Esophagus squamous epithelium (tissue), 5 donors: ENCODE data around the gene AGAP5. TPM values are rescaled to one million over a fixed set of nuclear protein-coding genes. Genes with fewer than 3 reads are reported as not detected.
"Not testable (repeated sequence)": the region's sequence is repeated elsewhere in the genome, so short reads cannot be mapped to it uniquely, and the experiment has no call there.

ENCODE experiments used
- DNase-seq: peaks from one replicate; lab custom pipeline; 2025; lab: John Stamatoyannopoulos, UW
- H3K27ac ChIP-seq, 4 donors: fragments of 200-600 bp; sonication (generic); one replicate each; pipeline ENCODE4 v1.5.1; 2016 to 2019; ENCODE audit warnings: mild to moderate bottlenecking in 1 of 4
- H3K27me3 ChIP-seq, 4 donors: fragments of 200-600 bp; sonication (generic); 1 replicate in 3 of 4; 2 replicates in 1 of 4; pipeline versions ENCODE4 v1.5.1 to v1.6.0; 2017 to 2021; ENCODE audit warnings: antibody characterized with exemption in 1 of 4
- H3K36me3 ChIP-seq, 3 donors: fragments of 200-600 bp; sonication (generic); one replicate each; pipeline ENCODE4 v1.5.1; 2016 to 2019
- H3K4me1 ChIP-seq, 3 donors: fragments of 200-600 bp; sonication (generic); one replicate each; pipeline ENCODE4 v1.5.1; 2017 to 2019
- H3K4me3 ChIP-seq, 4 donors: fragments of 200-600 bp; sonication (generic); 1 replicate in 3 of 4; 2 replicates in 1 of 4; pipeline ENCODE4 v1.5.1; 2016 to 2019; ENCODE audit warnings: mild to moderate bottlenecking in 2 of 4, moderate library complexity in 1 of 4
- H3K9me3 ChIP-seq, 3 donors: fragments of 200-600 bp; sonication (generic); one replicate each; pipeline ENCODE4 v1.5.1; 2016 to 2019
- CTCF ChIP-seq, 6 experiments: fragments of 450-650 bp in 4 of 6; fragments of 200-600 bp in 2 of 6; sonication (generic) in 2 of 6; IDR thresholded peaks; one replicate each; pipeline ENCODE4 v1.5.1; 2016 to 2019; ENCODE audit warnings: antibody characterized with exemption in 6 of 6, mild to moderate bottlenecking in 4 of 6, moderate library complexity in 4 of 6
- POLR2A ChIP-seq, 4 donors: fragments of 450-650 bp; IDR thresholded peaks; one replicate each; pipeline ENCODE4 v1.6.1; 2017; ENCODE audit warnings: antibody characterized with exemption in 4 of 4, mild to moderate bottlenecking in 4 of 4, moderate library complexity in 3 of 4
- WGBS, 2 donors: methylation state at CpG; one replicate each; pipeline ENCODE4 v1.1.5; 2018; 5-methylcytosine and 5-hydroxymethylcytosine counted together
- intact Hi-C: fragments of 100-400 bp; cut with DNase I; formaldehyde crosslinking; loops from one replicate; pipeline ENCODE4 v1.15.0; 2022
- total RNA-seq, 4 donors: library from RNA; depleted of rRNA; stranded (reverse); fragments of >200 nt; gene quantifications; one replicate each; pipeline ENCODE4 v1.1.0, GENCODE V29; 2016
- donor health status: DM: yes; HTN: yes; CAD: no.

The AGAP5 gene
- 1 to 10 TPM; 1.7 to 7.9 (median 5.9) TPM for total RNA-seq

- H3K4me3 ChIP-seq, H3K27ac ChIP-seq, DNase-seq, H3K4me1 ChIP-seq, H3K27me3 ChIP-seq, intact Hi-C loops, H3K9me3 ChIP-seq: not testable (repeated sequence)
- peaks cover 0 to 23% (median 0%) of the 10 kb centered on the region in 3 donors for H3K36me3 ChIP-seq
- WGBS, 2 donors = 100% methylated on average over 9 of the region's 16 CpGs; no CpG with 5 or more reads in 1 of the 2 donors
Observed at GRCh38 chr10:73697675-73698159, at the start of gene AGAP5. Gene AGAP5 (minus strand): TSS chr10:73698109. CDS start chr10:73697755, 354 bp downstream.

GRCh38 chr10:73746721-73747120, 48.8 kb upstream of the AGAP5 start:
- intact Hi-C loops = no loop called here
- WGBS, 2 donors = 79 to 96% methylated on average over 2 of the region's 2 CpGs
- H3K27me3 ChIP-seq = no peaks in the 10 kb centered on the region
- TF ChIP-seq POLR2A (IDR thresholded peaks at IDR 0.05) = no peak
- TF ChIP-seq CTCF (IDR thresholded peaks at IDR 0.05) = no peak
- no peaks in the 10 kb centered on the region for H3K9me3 ChIP-seq
- DNase-seq = no peak
- H3K36me3 ChIP-seq = peaks cover 0 to 60% (median 29%) of the 10 kb centered on the region in 3 donors
- H3K27ac ChIP-seq = peak overlapping the region in 1 of 4 donors; percentile 6
- no peak overlapping the region for H3K4me3 ChIP-seq
- H3K4me1 ChIP-seq = peaks cover 10 to 70% (median 49%) of the 10 kb centered on the region in 3 donors

GRCh38 chr10:73744664-73744975, 46.7 kb upstream of the AGAP5 start:
- no peak for TF ChIP-seq CTCF (IDR thresholded peaks at IDR 0.05)
- TF ChIP-seq POLR2A (IDR thresholded peaks at IDR 0.05) = no peak
- 2 to 10% methylated on average over 2 to 9 of the region's 10 CpGs for WGBS, 2 donors
- Histone ChIP-seq H3K27me3 (no peaks in the 10 kb centered on the region), H3K9me3 (no peaks in the 10 kb centered on the region), H3K4me3 (peak overlapping the region; percentile 64 to 93 (median 79)), H3K4me1 (peaks cover 10 to 72% (median 44%) of the 10 kb centered on the region in 3 donors), H3K27ac (peak overlapping the region; percentile 88 to 95 (median 92)), H3K36me3 (peaks cover 0 to 55% (median 21%) of the 10 kb centered on the region in 3 donors)
- intact Hi-C loops = no loop called here
- no peak for DNase-seq

- Histone ChIP-seq H3K4me1 (peaks cover 10 to 66% (median 42%) of the 10 kb centered on the region in 3 donors), H3K27me3 (no peaks in the 10 kb centered on the region), H3K36me3 (peaks cover 0 to 55% (median 21%) of the 10 kb centered on the region in 3 donors), H3K4me3 (peak within 1 kb of the TSS; percentile 64 to 93 (median 79)), H3K9me3 (no peaks in the 10 kb centered on the region), H3K27ac (peak within 1 kb of the TSS; percentile 88 to 95 (median 92))
- WGBS, 2 donors = 0% methylated on average over 33 to 36 of the region's 36 CpGs
- intact Hi-C loops = no loop called here
- TF ChIP-seq POLR2A (IDR thresholded peaks at IDR 0.05) (peak in 3 of 4 donors; percentile 37 to 59 (median 55)), CTCF (IDR thresholded peaks at IDR 0.05) (peak in 3 of 6 experiments; percentile 5 to 25 (median 16))
- DNase-seq = peak; percentile 76
Observed at GRCh38 chr10:73743905-73744663, 46.2 kb upstream of the AGAP5 start, which contains the start of gene SEC24C. Gene SEC24C (plus strand): TSS chr10:73744372. CDS start chr10:73746833, 2,461 bp downstream.

- no peaks in the 10 kb centered on the region for H3K9me3 ChIP-seq
- intact Hi-C loops = no loop called here
- 36 to 40% methylated on average over 6 of the region's 6 CpGs for WGBS, 2 donors
Observed at GRCh38 chr10:73743327-73743904, 45.5 kb upstream of the AGAP5 start.

More at GRCh38 chr10:73743327-73743904, 45.5 kb upstream of the AGAP5 start:
- H3K36me3 ChIP-seq = peaks cover 0 to 48% (median 17%) of the 10 kb centered on the region in 3 donors
- peaks cover 10 to 60% (median 35%) of the 10 kb centered on the region in 3 donors for H3K4me1 ChIP-seq
- no peak for TF ChIP-seq POLR2A (IDR thresholded peaks at IDR 0.05)
- no peak for TF ChIP-seq CTCF (IDR thresholded peaks at IDR 0.05)
- peak overlapping the region; percentile 88 to 95 (median 92) for H3K27ac ChIP-seq
- no peak for DNase-seq
- H3K27me3 ChIP-seq = no peaks in the 10 kb centered on the region
- H3K4me3 ChIP-seq = peak overlapping the region; percentile 64 to 93 (median 79)
